Testis (tissue), 3 donors: Measurements from ENCODE around the gene RGS2. TPM values are rescaled to one million over a fixed set of nuclear protein-coding genes. Genes with fewer than 3 reads are reported as not detected.

Experiments
- DNase-seq: peaks from one replicate; pipeline ENCODE4 v3.0.0-alpha.2; 2019
- H3K27ac ChIP-seq, 2 donors: fragments of 200-600 bp; sonication (generic); one replicate each; pipeline ENCODE4 v1.5.1; 2019
- H3K27me3 ChIP-seq: fragments of 200-600 bp; sonication (generic); one replicate; pipeline ENCODE4 v1.5.1; 2019
- H3K36me3 ChIP-seq: fragments of 200-600 bp; sonication (generic); one replicate; pipeline ENCODE4 v1.5.1; 2017; ENCODE audit warnings: low read depth; ENCODE audit errors: missing control alignments
- H3K4me1 ChIP-seq: fragments of 200-600 bp; sonication (generic); one replicate; pipeline ENCODE4 v1.5.1; 2019
- H3K4me3 ChIP-seq, 2 donors: fragments of 200-600 bp; sonication (generic); one replicate each; pipeline ENCODE4 v1.5.1; 2017 to 2019
- H3K9me3 ChIP-seq: fragments of 200-600 bp; sonication (generic); one replicate; pipeline ENCODE4 v1.5.1; 2017
- CTCF ChIP-seq, 3 experiments: fragments of 450-650 bp in 2 of 3; fragments of 200-600 bp in 1 of 3; sonication (generic) in 1 of 3; IDR thresholded peaks; one replicate each; pipeline ENCODE4 v1.5.1; 2016 to 2019; ENCODE audit warnings: antibody characterized with exemption in 3 of 3, mild to moderate bottlenecking in 2 of 3, moderate library complexity in 1 of 3
- POLR2A ChIP-seq: fragments of 450-650 bp; IDR thresholded peaks from one replicate; pipeline ENCODE4 v1.6.1; 2017; ENCODE audit warnings: antibody characterized with exemption, mild to moderate bottlenecking, moderate library complexity
- WGBS, 2 donors: methylation state at CpG; one replicate each; pipeline ENCODE4 v1.1.5; 2018; 5-methylcytosine and 5-hydroxymethylcytosine counted together
- intact Hi-C: fragments of 100-400 bp; cut with DNase I; formaldehyde crosslinking; loops from one replicate; pipeline ENCODE4 v1.15.1; 2023; ENCODE audit warnings: low total_unique reads
- polyA plus RNA-seq: library from polyadenylated mRNA; stranded (reverse); fragments of 350-450 nt; fragmentation: Illumina TruSeq; extraction: RNeasy Lipid Tissue Mini Kit (QIAGEN cat#74804); gene quantifications from one replicate; pipeline ENCODE4 v1.2.3, GENCODE V29; 2014; ENCODE audit warnings: low read depth, low replicate concordance; ENCODE audit not compliant: insufficient read depth
- total RNA-seq, 2 donors: library from RNA; depleted of rRNA; stranded (reverse); fragments of >200 nt; gene quantifications; one replicate each; pipeline ENCODE4 v1.2.3, GENCODE V29; 2016

RGS2 gene
- total and polyA plus RNA-seq, 3 donors from 2014 or later = 16.9 to 36.0 (median 17.4) TPM

- no peaks in the 10 kb centered on the region for H3K4me1 ChIP-seq
- 65 to 69% methylated on average over 1 of the region's 1 CpG for WGBS, 2 donors
- no peak overlapping the region for H3K27ac ChIP-seq
- DNase-seq = no peak
- TF ChIP-seq CTCF (IDR thresholded peaks at IDR 0.05) = no peak
- no peak for TF ChIP-seq POLR2A
- intact Hi-C loops = no loop called here
- no peaks in the 10 kb centered on the region for H3K27me3 ChIP-seq
- H3K4me3 ChIP-seq = no peak overlapping the region
- no peaks in the 10 kb centered on the region for H3K36me3 ChIP-seq
- no peaks in the 10 kb centered on the region for H3K9me3 ChIP-seq
Measured at GRCh38 chr1:192763756-192764155, 45.1 kb upstream of the RGS2 start.

GRCh38 chr1:192764675-192765074, 44.2 kb upstream of the RGS2 start:
- no peaks in the 10 kb centered on the region for H3K4me1 ChIP-seq
- no peaks in the 10 kb centered on the region for H3K9me3 ChIP-seq
- no peaks in the 10 kb centered on the region for H3K27me3 ChIP-seq
- no peak for TF ChIP-seq POLR2A
- TF ChIP-seq CTCF (IDR thresholded peaks at IDR 0.05) = no peak
- DNase-seq = no peak
- intact Hi-C loops = no loop called here
- no peaks in the 10 kb centered on the region for H3K36me3 ChIP-seq
- no peak overlapping the region for H3K4me3 ChIP-seq
- H3K27ac ChIP-seq = no peak overlapping the region
- WGBS, 2 donors = 95 to 99% methylated on average over 2 of the region's 2 CpGs

- Histone ChIP-seq H3K4me1 (no peaks in the 10 kb centered on the region), H3K9me3 (no peaks in the 10 kb centered on the region), H3K4me3 (no peak overlapping the region), H3K36me3 (no peaks in the 10 kb centered on the region), H3K27me3 (no peaks in the 10 kb centered on the region), H3K27ac (no peak overlapping the region)
- no peak for DNase-seq
- intact Hi-C loops = no loop called here
- TF ChIP-seq CTCF (IDR thresholded peaks at IDR 0.05) (no peak), POLR2A (no peak)
- WGBS, 2 donors = 94 to 100% methylated on average over 1 of the region's 1 CpG
Measured at GRCh38 chr1:192766009-192766625, 42.7 kb upstream of the RGS2 start.

DNA sequence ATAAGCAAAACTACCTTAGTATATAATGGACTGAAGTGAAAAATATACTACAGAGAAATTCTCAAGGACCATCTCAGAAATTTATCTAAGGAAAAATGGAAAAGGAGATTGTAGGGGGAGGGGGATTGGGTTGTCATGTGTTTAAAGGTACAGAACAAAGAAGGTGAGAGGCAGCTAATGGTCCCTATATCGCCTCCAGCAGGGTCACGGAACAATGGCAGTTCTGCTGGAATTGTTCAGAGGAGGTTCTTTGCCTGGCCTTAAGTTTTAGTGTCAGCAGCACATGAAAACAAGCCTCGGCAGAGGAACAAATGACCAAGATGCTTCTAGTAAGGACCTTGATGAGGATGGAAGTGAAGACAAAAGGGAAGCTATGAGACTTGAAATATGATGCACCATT, 42.0 kb upstream of the RGS2 start:
- intact Hi-C loops = no loop called here
- Histone ChIP-seq H3K4me3 (no peak overlapping the region), H3K9me3 (no peaks in the 10 kb centered on the region), H3K36me3 (no peaks in the 10 kb centered on the region), H3K27me3 (no peaks in the 10 kb centered on the region), H3K27ac (no peak overlapping the region), H3K4me1 (no peaks in the 10 kb centered on the region)
- no peak for TF ChIP-seq CTCF (IDR thresholded peaks at IDR 0.05)
- no peak for TF ChIP-seq POLR2A
- 82 to 93% methylated on average over 3 of the region's 3 CpGs for WGBS, 2 donors
- no peak for DNase-seq

DNA sequence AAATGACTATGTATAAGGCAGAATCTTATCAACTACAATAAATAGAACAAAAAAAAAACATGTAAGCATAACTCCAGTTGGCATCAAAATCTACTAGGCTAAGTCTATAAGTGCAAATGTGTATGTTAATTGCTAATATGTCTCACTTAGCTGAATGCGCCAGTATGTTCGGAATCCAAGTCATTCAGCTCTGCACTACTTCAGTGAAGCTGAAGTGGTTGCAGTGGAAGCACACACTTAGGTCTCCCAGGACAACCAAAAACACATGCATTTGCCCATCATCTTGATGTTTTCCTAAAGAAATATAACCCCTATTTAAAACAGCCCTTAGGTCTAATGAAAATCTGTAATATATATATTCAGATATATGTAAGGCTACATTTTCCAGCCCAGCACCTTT, 41.0 kb upstream of the RGS2 start:
- TF ChIP-seq CTCF (IDR thresholded peaks at IDR 0.05) (no peak), POLR2A (no peak)
- Histone ChIP-seq H3K9me3 (no peaks in the 10 kb centered on the region), H3K27ac (no peak overlapping the region), H3K4me3 (no peak overlapping the region), H3K4me1 (no peaks in the 10 kb centered on the region), H3K27me3 (no peaks in the 10 kb centered on the region), H3K36me3 (no peaks in the 10 kb centered on the region)
- 96 to 98% methylated on average over 2 of the region's 2 CpGs for WGBS, 2 donors
- no peak for DNase-seq
- intact Hi-C loops = no loop called here
